ENCODE data around the gene TXNDC11.

Gene TXNDC11

GRCh38 chr16:11672206-11673090, 70.2 kb downstream of the TXNDC11 start:
- DNase-seq, result no peak

GRCh38 chr16:11671676-11672075, 71.0 kb downstream of the TXNDC11 start:
- no peak for DNase-seq

DNA sequence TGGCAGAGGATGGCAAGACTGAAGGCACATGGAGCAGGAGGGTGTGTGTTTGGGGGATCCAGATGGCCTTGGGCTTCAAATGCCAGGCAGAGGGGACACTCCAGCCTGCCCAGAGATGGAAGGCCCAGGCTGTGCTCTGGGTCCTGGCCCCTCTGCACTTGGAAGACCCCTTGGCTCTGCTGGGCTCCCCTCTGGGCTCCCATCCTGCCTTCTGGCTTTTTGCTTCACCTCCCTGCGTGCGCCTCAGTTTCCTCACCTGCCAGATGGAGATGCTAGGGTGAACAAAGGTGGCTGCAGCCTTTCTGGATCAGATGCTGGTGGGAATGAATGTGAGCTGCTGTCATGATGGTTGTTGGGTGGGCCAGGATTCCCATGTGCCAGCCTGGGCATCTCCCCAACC, 71.4 kb downstream of the TXNDC11 start:
- no peak for DNase-seq

DNA sequence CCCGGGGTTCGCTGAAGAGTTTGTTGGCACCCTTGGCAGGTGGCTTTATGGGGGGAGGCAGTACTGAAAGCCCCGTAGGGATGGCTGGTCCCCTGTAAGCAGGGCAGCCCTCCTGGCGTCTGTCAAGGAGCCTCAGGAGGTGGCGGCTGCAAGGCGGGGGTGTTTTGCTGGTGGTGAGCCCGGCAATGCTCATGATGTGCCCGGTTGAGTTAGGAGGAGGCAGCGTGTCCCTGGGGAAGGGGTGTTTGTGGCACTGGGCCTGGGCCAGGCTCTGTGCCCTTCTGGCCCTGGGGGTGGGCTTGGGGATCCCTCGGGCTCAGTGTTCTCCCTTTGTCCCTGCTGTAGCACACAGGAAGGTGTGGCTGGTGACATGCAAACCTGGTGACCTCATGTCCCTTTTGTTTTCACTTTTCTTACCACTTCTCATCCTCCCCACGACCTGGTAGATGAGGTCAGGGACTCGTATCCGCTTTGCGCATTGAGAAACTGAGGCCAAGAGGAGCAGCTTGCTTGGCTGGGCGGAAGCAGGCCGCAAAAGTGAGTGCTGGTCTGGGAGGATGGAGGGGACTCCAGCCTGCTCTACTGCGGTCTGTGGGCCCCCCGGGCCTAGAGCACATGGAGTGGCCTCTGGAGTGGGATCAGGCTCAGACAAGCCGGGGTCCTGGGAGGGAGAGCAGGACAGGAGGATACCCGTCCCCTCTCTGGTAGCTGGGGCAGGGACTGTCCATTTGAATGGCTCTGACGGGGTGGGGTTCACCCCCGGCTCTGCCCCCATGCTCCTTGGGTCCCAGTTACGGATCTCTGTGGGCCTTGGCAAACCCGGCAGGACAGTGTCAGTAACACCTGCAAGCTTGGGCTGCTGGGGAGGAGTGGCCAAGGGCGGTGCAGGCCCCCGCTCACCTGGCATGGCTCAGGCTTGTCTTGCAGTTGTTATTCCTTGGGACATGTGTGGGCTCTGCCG, 72.2 kb downstream of the TXNDC11 start:
- no peak for DNase-seq

GRCh38 chr16:11669380-11670146, 73.1 kb downstream of the TXNDC11 start:
- DNase-seq, result no peak

- DNase-seq, result no peak
These were observed 73.9 kb downstream of the TXNDC11 start for GRCh38 chr16:11668623-11669379.

GRCh38 chr16:11667824-11668622, 74.6 kb downstream of the TXNDC11 start, which contains the start of gene SNN:
TSS of gene SNN (plus strand) at chr16:11668455. CDS start at chr16:11676060, 7,605 bp downstream.
- DNase-seq, result peak; percentile 38

DNA sequence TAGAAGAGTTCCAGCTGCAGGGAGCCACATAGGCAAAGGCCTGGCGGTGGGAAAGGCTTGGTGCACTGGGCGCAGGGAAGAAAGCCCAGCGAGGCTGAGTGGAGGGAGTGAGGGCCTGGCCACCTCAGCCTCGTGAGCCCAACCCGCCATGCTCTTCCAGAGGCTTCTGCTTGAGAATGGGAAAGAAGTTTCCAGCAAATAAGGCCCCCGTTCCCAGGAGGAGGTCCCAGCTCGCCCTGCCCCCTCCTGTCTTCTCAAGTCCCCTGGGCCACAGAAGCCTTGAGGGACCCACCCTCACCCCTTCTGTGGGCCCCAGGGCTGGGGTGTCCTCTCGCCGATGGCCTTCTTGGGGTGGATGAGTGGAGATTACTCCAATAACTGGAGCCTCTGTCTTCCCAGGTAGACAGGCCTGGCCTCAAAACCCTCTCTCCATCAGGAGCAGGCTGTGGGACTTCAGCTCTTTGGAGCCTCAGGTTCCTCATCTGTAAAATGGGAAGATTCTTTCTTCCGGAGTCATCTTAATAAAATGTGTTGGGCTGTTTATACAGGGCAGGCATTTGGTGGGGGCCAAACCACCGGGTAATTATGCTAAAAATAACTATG, 75.3 kb downstream of the TXNDC11 start:
- no peak for DNase-seq

DNA sequence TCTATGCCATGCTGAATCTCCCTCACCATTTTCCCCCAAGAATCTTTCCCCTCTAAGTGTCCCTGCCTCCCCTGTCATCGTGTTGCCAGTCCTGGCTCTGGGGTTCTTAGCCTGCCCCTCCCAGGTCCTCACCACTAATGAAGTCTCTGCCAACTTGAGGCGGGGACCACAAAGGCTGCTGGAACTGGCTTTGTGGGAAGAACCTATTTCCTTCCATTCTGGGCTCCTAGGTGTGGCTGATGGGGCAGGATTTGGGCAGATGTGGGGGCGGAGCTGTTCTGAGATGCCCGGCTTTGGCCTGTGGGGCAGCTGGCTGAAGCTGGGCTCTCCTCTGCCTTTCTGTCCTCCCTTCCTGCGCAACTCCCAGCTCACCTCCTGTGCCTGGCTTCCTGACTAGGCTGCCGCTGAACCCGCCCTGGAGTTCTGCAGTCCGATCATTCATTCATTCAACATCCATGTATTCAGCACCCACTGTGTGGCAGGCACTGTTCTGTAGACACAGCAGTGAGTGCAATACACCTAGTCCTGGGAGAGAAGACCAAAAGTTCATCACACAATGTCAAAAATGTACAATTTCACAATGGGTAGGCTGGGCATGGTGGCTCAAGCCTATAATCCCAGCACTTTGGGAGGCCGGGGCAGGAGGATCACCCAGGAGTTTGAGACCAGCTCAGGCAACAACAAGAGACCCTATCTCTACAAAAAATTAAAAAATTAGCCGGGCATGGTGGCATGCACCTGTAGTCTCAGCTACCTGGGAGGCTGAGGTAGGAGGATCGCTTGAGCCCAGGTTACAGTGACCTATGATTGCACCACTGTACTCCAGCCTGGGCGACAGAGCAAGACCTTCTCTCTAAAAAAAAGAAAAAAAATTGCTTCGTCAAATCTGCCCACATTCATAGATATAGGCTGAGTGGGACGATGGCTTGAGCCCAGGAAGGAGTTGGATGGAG, 76.3 kb downstream of the TXNDC11 start:
- no peak for DNase-seq

DNA sequence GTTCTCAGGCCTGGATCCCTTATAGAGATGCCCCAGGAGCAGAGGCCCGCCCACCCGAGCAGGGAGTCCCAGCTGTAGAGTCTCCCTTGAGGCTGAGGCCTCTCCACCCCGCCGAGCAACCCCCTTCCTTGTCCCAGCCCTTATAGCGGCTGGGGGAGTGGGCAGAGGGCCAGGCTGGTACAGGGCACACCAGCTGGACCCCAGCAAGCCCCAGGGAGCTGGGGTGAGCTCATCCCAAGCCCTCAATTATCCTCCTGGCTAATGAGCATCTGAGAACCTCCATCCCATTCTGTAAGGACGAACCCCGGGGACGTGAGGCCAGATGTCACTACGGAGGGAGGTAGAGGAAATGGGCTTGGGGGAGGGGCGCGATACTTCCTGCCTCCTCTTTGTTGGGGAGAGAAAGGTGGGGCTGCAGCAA, 77.6 kb downstream of the TXNDC11 start:
- DNase-seq, result no peak

DNA sequence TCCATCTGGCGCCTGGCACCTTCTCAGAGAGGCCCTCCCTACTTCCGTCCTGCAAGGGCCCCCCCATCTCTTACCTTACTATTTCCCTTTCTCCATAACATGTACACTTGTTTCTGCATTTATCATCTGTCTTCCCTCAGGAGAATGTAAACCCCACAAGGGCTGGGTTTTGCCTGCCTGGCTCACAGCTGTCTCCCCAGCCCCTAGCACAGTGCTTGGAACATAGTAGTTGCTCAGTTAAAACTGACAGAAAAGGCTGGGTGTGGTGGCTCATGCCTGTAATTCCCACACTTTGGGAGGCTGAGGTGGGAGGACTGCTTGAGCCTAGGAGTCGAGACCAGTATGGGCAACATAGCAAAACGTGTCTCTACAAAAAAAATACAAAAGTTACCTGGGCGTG, 80.1 kb downstream of the TXNDC11 start:
- no peak for DNase-seq

DNA sequence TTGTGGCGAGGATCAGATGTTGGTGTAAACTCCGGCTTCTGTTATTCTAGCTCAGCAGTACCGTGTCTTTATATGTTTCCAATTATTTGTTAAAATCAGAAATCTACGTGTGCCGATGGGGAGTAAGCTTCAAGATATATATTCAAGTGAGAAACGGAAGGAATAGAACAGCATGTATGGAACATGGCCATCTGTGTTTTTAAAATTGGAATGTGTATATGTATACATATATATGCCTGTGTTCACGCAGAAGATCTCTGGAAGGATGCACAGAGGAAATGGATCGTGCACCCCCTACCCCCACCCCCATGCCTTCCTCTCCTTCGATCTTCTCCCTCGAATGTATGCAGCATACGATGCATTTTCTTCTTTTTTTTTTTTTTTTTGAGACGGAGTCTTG, 82.1 kb downstream of the TXNDC11 start:
- DNase-seq, result no peak

GRCh38 chr16:11658896-11659708, 83.6 kb downstream of the TXNDC11 start:
- no peak for DNase-seq

- DNase-seq, result no peak
These were observed 85.1 kb downstream of the TXNDC11 start for GRCh38 chr16:11657556-11657955.

DNA sequence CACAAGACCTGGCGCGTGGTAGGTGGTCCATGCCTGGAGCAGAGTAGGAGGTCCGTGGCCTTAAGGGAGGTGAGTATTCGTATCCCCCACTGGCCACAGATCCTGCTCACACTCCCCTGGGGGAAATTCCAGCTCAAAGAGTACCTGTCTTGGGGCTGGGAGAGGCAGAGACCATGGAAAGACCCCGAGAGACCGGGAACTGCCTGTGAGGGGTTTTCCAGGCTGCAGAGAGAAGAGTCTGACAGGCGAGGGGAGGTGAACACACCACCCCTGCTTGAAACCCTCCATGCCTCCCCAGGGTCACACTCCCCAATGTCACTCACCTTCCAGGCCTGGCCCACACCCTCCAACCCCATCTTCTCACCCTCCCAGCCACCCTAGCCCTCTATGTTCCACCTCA, 87.0 kb downstream of the TXNDC11 start:
- DNase-seq, result no peak

DNA sequence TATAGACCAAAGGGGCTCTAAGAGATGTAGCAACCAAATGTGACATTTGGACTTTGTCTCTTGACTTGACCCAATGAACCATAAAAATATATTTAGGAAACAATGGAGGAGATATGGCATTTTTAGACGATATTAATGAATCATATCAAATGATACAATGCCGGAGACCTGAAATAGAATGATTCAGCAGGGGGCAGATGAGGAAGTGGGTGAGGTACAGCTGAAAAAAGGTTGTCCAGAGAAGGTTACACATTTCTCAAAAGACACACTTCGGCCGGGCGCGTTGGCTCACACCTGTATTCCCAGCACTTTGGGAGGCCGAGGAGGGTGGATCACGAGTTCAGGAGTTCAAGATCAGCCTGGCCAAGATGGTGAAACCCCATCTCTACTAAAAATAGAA, 90.9 kb downstream of the TXNDC11 start:
- no peak for DNase-seq

DNA sequence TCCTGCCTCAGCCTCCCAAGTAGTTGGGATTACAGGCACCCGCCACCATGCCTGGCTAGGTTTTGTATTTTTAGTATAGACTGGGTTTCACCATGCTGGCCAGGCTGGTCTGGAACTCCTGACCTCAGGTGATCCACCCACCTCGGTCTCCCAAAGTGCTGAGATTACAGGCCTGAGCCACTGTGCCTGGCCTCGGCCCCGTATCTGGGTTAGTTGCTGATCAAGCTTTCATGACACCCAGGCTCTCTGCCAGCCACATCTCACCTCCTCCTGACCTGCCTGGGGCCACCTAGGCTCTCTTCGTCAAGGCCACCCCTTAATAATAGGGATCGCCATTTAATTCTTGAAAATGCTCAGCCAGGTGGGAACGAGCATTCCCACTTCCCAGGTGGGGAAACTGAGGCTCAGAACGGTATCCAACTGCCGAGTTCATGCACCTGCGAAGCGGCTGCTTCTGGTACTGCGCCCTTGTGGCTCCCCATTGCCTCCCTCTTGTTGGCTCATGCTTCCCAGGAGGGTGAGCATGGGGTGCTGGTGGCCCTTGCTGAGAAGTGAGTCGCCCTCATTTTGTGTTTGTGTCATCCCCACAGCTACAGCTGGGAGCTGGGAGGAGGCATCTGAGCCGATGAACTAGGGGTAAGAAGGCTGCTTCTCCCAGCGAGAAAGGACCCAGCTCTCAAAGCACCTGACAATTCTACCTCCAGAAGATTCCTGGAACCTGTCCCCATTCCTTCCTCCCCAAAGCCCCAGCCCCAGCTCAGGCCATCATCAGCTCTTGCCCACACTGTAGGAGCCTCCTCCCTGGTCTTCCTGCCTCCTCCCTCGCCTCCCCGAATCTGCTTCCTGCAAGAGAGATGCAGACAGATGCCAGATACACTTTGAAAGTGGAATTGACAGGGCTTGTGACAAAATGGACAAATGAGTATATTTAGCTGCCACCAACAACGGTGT, 91.7 kb downstream of the TXNDC11 start:
- DNase-seq, result no peak
